K562 (cell line): ENCODE results near the gene EGLN3. TPM values are rescaled to one million over a fixed set of nuclear protein-coding genes. Genes with fewer than 3 reads are reported as not detected.

Experiments
- ATAC-seq: fragments of 200-7000 bp; cut with Tn5 transposase; 3 replicates; pipeline ENCODE4 v1.9.1; 2020; ENCODE audit warnings: moderate library complexity
- BruUV-seq: library from RNA; stranded (reverse); fragments of 400-500 nt; replicated peaks from 2 replicates; lab custom pipeline; 2021; lab: Mats Ljungman, UMichigan
- CTCF ChIA-PET: fragments of 300-600 bp; formaldehyde crosslinking; extraction: SDS; loops from one replicate; lab custom pipeline; 2021; ENCODE audit warnings: low intra/inter-chr PET ratio; lab: Yijun Ruan, JAX
- POLR2A ChIA-PET: fragments of 300-600, 350-650 bp; sonication (Branson Sonifier 250); formaldehyde crosslinking; extraction: SDS; loops from one replicate; lab custom pipeline; 2021; ENCODE audit warnings: antibody characterized with exemption, inconsistent platforms; lab: Yijun Ruan, JAX
- DNase-seq, 4 experiments: peaks; one replicate each; pipeline versions ENCODE4 v3.0.0 to v3.0.0-alpha.2; 2011 to 2018; ENCODE audit warnings: low spot score in 3 of 4, mixed read lengths in 3 of 4; ENCODE audit errors: extremely low read depth in 1 of 4
- FAIRE-seq: peaks from 2 replicates; lab custom pipeline; 2011; peaks lifted over from hg19 to GRCh38; lab: Jason Lieb, UNC
- H2AFZ ChIP-seq: 2 replicates; pipeline ENCODE4 v1.6.0; 2011; ENCODE audit warnings: low read depth, low read length, control low read depth, inconsistent platforms
- H3K27ac ChIP-seq: fragments of 200-600 bp; 3 replicates; pipeline ENCODE4 v1.8.0; 2011; ENCODE audit warnings: low read depth, mild to moderate bottlenecking, control low read depth, inconsistent platforms, low read length, moderate library complexity, mixed read lengths; ENCODE audit errors: extremely low read depth
- H3K27me3 ChIP-seq, 2 experiments: fragments of 300-600 bp in 1 of 2; 2 replicates in 1 of 2; 3 replicates in 1 of 2; pipeline versions ENCODE4 v1.6.0 to v1.8.0; 2011; ENCODE audit warnings: inconsistent platforms in 2 of 2, low read length in 2 of 2, mild to moderate bottlenecking in 1 of 2, mixed read lengths in 1 of 2, moderate library complexity in 1 of 2; ENCODE audit not compliant: control insufficient read depth in 2 of 2, insufficient read depth in 2 of 2
- H3K36me3 ChIP-seq: fragments of 300-600 bp; 3 replicates; pipeline ENCODE4 v1.8.0; 2011; ENCODE audit warnings: mild to moderate bottlenecking, low read length, inconsistent platforms; ENCODE audit not compliant: control insufficient read depth, insufficient read depth
- H3K4me1 ChIP-seq, 2 experiments: fragments of 200-600 bp in 1 of 2; replicated peaks in 1 of 2; 2 replicates in 1 of 2; 3 replicates in 1 of 2; pipeline versions ENCODE4 v1.5.1 to v1.8.0; 2011; ENCODE audit warnings: inconsistent platforms in 2 of 2, low read length in 2 of 2, mild to moderate bottlenecking in 1 of 2, mixed read lengths in 1 of 2, moderate library complexity in 1 of 2; ENCODE audit not compliant: control insufficient read depth in 2 of 2, insufficient read depth in 2 of 2
- H3K4me2 ChIP-seq: 2 replicates; pipeline ENCODE4 v1.6.1; 2011; ENCODE audit warnings: low read length, control low read depth, inconsistent platforms, mixed read lengths; ENCODE audit not compliant: insufficient read depth
- H3K4me3 ChIP-seq: fragments of 200-600 bp; sonication (generic), shearing (Covaris generic); 2 replicates; pipeline ENCODE4 v1.5.1; 2016; ENCODE audit warnings: control low read depth, inconsistent platforms
- H3K79me2 ChIP-seq: fragments of 200-600 bp; 3 replicates; pipeline ENCODE4 v1.8.0; 2011; ENCODE audit warnings: low read length, inconsistent platforms; ENCODE audit not compliant: control insufficient read depth, insufficient read depth
- H3K9ac ChIP-seq, 2 experiments: 2 replicates each; pipeline versions ENCODE4 v1.6.0 to v1.6.1; 2011; ENCODE audit warnings: low read depth in 2 of 2, low read length in 2 of 2, control low read depth in 1 of 2, inconsistent platforms in 1 of 2, mild to moderate bottlenecking in 1 of 2, mixed read lengths in 1 of 2; ENCODE audit not compliant: insufficient read depth in 1 of 2
- H3K9me1 ChIP-seq: one replicate; pipeline ENCODE4 v1.6.0; 2011; ENCODE audit warnings: inconsistent platforms, mild to moderate bottlenecking, low read length, moderate library complexity; ENCODE audit not compliant: control insufficient read depth, insufficient read depth
- H3K9me3 ChIP-seq: replicated peaks from 2 replicates; pipeline ENCODE4 v1.5.1; 2011; ENCODE audit warnings: low read depth, low read length, inconsistent platforms; ENCODE audit not compliant: control insufficient read depth, insufficient read depth
- H4K20me1 ChIP-seq: replicated peaks from 2 replicates; pipeline ENCODE4 v1.6.1; 2011; ENCODE audit warnings: low read length, inconsistent platforms, mixed read lengths; ENCODE audit not compliant: control insufficient read depth, insufficient read depth
- ZNF134 ChIP-seq: fragments of 250-450 bp; sonication (Bioruptor Pico); conservative IDR thresholded peaks from 2 replicates; pipeline ENCODE4 v1.4.0; 2020
- WGBS: fragments of 100-300 bp; shearing (Covaris generic); methylation state at CpG from one replicate; pipeline ENCODE4 v1.1.6; 2016; ENCODE audit warnings: low coverage, mixed read lengths; ENCODE audit not compliant: insufficient coverage; ENCODE audit errors: missing lambda C conversion rate; 5-methylcytosine and 5-hydroxymethylcytosine counted together
- in situ Hi-C: fragments of 300-500 bp; cut with MboI; formaldehyde crosslinking; loops from 4 replicates; pipeline ENCODE4 v1.15.0; 2018; ENCODE audit warnings: inconsistent platforms, mixed read lengths
- intact Hi-C: fragments of 100-400 bp; cut with micrococcal nuclease; formaldehyde crosslinking; loops from 2 replicates; pipeline ENCODE4 v1.14.2; 2022
- polyA plus RNA-seq, 8 experiments: library from polyadenylated mRNA; depleted of rRNA in 4 of 8; stranded (reverse) in 5 of 8; unstranded in 3 of 8; fragments of >200 nt; fragmentation: Nextera tagmentation in 2 of 8; fragmentation: Illumina TruSeq in 1 of 8; extraction: Ambion mirVana in 2 of 8; extraction: Trizol in 1 of 8; gene quantifications; 2 replicates each; pipeline versions ENCODE4 v1.2.1 to v1.2.3, GENCODE V29; 2011 to 2014; ENCODE audit warnings: inconsistent platforms in 1 of 8, missing spikeins in 1 of 8
- total RNA-seq, 7 experiments: library from RNA; depleted of rRNA in 6 of 7; stranded (reverse); fragments of >200 nt in 6 of 7; fragmentation: Illumina TruSeq in 2 of 7; extraction: Trizol in 2 of 7; gene quantifications; 2 replicates each; pipeline versions ENCODE4 v1.2.1 to v1.2.3, GENCODE V29; 2011 to 2021; ENCODE audit warnings: low replicate concordance in 1 of 7
- TF ChIP-seq, protein P1 (sequence below): sonication (generic); formaldehyde crosslinking; IDR thresholded peaks from 2 replicates; pipeline ENCODE4 v1.8.0; 2022; ENCODE audit warnings: mild to moderate bottlenecking, low read depth, missing genetic modification reagents
- TF ChIP-seq, protein P2 (sequence below), 2 experiments: fragments of 450-650 bp; formaldehyde crosslinking in 1 of 2; IDR thresholded peaks; 2 replicates each; pipeline versions ENCODE4 v1.4.0 to v1.6.1; 2014 to 2020; ENCODE audit warnings: mild to moderate bottlenecking in 2 of 2, borderline replicate concordance in 1 of 2, low read depth in 1 of 2
- TF ChIP-seq, protein P3 (sequence below): fragments of 200-800 bp; sonication (Bioruptor generic); IDR thresholded peaks from 2 replicates; pipeline ENCODE4 v1.6.1; 2017; ENCODE audit warnings: missing genetic modification characterization, missing compliant biosample characterization

Gene EGLN3
- total and polyA plus RNA-seq, 9 of the 15 experiments (the other 6 are each of a cell fraction or from before 2014, with no cell fraction given): 2.5 to 87.6 (median 5.8) TPM

DNA sequence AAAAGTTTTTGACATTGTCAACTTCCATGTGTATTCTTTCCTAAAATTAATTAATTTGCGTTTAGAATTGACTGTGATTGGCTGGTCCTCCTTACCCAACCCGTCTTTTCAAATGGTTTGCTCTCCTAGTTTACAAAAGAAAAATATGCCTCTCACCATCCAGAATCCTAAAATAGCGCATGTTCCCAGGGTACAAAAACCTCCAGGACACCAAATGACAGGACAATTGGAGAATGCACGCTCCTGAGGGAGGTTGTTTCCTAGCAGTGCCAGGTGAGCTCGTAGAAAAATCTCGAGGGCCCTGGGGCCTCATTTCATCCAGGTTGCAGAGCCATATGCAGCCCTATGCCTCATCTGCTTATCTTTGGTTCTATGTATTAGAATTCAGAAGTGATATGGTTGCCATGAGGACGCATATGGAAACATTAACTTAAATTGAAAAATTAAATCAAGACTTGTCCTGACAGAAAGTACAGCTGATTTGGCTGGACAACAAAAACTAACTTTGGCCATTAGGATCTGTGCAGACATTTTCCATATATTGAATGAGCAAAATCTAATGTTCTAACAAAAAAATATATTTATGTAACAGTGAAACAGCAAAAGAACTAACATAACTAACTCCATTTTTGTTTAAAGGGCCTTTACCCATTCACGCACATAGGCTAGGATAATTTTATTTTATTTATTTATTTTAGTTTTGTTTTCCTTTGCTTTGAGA lies 28.2 kb upstream of the EGLN3 start:
- Histone ChIP-seq H3K4me1 (no peaks in the 10 kb centered on the region; a peak in 1 of 5 replicates), H3K4me3 (no peak overlapping the region), H3K27me3 (no peaks in the 10 kb centered on the region), H3K4me2 (no peak overlapping the region), H3K27ac (no peak overlapping the region), H2AFZ (no peak overlapping the region), H3K9me3 (no peaks in the 10 kb centered on the region), H3K79me2 (no peaks in the 10 kb centered on the region), H3K36me3 (no peaks in the 10 kb centered on the region), H3K9ac (no peak overlapping the region), H4K20me1 (no peaks in the 10 kb centered on the region), H3K9me1 (no peaks in the 10 kb centered on the region)
- in situ Hi-C loops (no loop called here), intact Hi-C loops (no loop called here)
- ATAC-seq (no peak), FAIRE-seq (no peak), DNase-seq (no peak)
- ChIA-PET CTCF (no interaction called here), POLR2A (interaction anchor here (0.6 to 1.3 kb wide), 3 partner anchors 11 to 67 kb away, joined by 3 to 4 read pairs (median 4); no protein-coding TSS in a partner anchor)
- BruUV-seq: no TSS peak
- WGBS: 82% methylated on average over 8 of the region's 8 CpGs
- TF ChIP-seq, protein P1, sequence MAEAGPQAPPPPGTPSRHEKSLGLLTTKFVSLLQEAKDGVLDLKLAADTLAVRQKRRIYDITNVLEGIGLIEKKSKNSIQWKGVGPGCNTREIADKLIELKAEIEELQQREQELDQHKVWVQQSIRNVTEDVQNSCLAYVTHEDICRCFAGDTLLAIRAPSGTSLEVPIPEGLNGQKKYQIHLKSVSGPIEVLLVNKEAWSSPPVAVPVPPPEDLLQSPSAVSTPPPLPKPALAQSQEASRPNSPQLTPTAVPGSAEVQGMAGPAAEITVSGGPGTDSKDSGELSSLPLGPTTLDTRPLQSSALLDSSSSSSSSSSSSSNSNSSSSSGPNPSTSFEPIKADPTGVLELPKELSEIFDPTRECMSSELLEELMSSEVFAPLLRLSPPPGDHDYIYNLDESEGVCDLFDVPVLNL: no peak
- TF ChIP-seq, protein P2, sequence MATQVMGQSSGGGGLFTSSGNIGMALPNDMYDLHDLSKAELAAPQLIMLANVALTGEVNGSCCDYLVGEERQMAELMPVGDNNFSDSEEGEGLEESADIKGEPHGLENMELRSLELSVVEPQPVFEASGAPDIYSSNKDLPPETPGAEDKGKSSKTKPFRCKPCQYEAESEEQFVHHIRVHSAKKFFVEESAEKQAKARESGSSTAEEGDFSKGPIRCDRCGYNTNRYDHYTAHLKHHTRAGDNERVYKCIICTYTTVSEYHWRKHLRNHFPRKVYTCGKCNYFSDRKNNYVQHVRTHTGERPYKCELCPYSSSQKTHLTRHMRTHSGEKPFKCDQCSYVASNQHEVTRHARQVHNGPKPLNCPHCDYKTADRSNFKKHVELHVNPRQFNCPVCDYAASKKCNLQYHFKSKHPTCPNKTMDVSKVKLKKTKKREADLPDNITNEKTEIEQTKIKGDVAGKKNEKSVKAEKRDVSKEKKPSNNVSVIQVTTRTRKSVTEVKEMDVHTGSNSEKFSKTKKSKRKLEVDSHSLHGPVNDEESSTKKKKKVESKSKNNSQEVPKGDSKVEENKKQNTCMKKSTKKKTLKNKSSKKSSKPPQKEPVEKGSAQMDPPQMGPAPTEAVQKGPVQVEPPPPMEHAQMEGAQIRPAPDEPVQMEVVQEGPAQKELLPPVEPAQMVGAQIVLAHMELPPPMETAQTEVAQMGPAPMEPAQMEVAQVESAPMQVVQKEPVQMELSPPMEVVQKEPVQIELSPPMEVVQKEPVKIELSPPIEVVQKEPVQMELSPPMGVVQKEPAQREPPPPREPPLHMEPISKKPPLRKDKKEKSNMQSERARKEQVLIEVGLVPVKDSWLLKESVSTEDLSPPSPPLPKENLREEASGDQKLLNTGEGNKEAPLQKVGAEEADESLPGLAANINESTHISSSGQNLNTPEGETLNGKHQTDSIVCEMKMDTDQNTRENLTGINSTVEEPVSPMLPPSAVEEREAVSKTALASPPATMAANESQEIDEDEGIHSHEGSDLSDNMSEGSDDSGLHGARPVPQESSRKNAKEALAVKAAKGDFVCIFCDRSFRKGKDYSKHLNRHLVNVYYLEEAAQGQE (IDR thresholded peaks at IDR 0.05; ENCODE audit: borderline replicate concordance): no peak
- TF ChIP-seq, protein P2 (CRISPR knock-in tag; IDR thresholded peaks at IDR 0.05; ENCODE audit: low read depth): no peak
- no peak for TF ChIP-seq ZNF134 (CRISPR knock-in tag)
- TF ChIP-seq, protein P3, sequence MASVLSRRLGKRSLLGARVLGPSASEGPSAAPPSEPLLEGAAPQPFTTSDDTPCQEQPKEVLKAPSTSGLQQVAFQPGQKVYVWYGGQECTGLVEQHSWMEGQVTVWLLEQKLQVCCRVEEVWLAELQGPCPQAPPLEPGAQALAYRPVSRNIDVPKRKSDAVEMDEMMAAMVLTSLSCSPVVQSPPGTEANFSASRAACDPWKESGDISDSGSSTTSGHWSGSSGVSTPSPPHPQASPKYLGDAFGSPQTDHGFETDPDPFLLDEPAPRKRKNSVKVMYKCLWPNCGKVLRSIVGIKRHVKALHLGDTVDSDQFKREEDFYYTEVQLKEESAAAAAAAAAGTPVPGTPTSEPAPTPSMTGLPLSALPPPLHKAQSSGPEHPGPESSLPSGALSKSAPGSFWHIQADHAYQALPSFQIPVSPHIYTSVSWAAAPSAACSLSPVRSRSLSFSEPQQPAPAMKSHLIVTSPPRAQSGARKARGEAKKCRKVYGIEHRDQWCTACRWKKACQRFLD (CRISPR knock-in tag): no peak
